Stimulated activated CD4-positive, alpha-beta T cell treated with anti-CD3 and anti-CD28 coated beads, Interleukin-1b, Interleukin-23, amount 100 ng/mL, for 48 hours (primary cell): Measurements from ENCODE around the gene CACNB2.
"Not testable (repeated sequence)": the region's sequence is repeated elsewhere in the genome, so short reads cannot be mapped to it uniquely, and the experiment has no call there.

Experiments used
- DNase-seq: peaks from one replicate; pipeline ENCODE4 v3.0.0-alpha.2; 2020

Gene CACNB2

DNA sequence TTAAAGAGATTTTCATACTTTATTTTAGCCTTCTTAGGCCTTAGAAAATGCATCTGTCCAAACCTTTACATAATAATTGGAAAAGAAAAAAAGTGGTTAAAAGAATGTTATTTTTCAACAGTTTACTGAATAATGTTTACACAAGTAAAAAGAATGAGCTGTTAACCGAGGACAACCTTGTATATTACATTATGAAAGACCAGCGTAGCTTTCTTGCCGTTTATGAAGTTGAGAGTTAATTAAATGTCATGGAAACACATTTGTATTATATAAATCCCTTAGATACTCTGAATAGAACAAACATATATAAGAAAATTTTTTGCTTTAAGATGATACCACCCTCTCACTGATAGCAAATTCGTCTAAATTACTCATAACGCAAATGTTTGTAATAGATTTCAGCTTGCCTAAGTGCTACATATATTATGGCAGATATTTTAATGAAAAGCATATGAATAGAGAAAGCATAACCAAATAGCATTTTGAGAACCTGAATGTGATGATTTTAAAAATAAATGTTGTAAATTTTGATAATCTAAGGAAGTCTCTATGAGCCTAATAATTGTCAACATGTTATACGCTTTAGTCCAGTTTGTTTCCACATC lies 9.1 kb downstream of the CACNB2 start:
- DNase-seq, result no peak

DNA sequence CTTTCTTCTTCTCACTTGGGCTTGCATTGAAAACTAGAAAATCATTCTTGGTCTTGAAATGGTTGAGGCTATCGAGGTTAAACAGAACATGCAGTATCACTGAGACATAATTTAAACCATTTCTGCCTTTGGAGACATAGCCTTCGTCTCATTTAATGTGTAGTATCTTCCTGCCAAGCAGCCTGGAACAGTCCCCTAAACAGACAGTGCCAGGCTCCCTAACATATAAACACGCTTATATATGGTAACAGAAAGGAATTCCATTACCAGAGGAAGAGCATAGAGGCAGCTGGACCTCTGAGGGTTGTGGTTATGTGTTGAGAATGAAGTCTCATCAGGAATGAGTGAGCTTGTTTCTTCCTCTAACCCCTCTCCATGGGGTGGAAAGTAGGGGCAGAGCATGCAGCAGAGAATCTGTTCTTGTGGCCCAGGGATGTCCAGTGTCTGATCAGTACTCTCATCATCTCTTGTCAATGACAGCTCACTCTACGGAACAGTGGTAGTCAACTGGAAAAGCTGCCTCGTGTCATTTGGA lies 11.2 kb downstream of the CACNB2 start:
- no peak for DNase-seq

DNA sequence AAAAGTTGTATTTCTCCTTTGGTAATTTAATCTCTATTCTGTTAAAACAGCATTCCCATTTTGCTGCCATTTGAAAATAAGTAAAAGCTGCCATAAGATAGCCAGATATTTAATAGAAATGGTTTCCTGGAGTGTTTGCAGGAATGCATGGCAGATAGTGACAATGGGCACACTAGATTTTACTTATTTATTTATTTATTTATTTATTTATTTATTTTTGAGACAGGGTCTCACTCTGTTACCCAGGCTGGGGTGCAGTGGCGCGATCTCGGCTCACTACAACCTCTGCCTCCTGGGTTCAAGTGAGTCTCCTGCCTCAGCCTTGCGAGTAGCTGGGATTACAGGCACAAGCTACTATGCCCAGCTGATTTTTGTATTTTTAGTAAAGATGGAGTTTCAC lies 13.2 kb downstream of the CACNB2 start:
- not testable (repeated sequence) for DNase-seq

DNA sequence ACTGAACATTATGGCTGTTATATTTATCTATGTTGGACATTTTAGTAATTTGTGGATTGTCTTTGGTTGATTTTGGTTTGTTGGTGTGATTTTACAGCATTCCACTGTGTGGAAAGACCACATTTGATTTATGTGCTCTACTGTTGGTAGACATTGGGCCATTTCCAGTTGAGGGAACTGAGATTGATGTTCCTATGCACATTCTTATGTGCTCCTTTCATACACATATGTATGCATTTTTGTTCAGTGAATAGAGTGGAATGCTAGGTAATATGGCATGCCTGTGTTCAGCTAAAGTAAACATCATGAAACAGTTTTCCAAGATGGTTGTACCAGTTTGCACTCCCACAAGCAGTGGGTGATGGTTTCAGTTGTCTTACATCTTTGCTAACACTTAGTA lies 15.1 kb downstream of the CACNB2 start:
- DNase-seq, result no peak

DNA sequence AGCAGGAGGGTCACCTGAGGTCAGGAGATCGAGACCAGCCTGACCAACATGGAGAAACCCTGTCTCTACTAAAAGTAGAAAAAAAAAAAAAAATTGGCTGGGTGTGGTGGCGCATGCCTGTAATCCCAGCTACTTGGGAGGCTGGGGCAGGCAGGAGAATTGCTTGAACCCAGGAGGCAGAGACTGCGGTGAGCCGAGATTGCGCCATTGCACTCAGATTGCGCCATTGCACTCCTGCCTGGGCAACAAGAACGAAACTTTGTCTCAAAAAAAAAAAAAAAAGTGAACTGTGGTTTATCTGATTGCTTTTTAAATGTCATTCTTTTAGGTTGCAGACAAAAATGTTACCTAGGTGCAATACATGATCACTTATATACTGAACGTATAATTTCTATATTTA lies 16.6 kb downstream of the CACNB2 start:
- DNase-seq, result not testable (repeated sequence)

DNA sequence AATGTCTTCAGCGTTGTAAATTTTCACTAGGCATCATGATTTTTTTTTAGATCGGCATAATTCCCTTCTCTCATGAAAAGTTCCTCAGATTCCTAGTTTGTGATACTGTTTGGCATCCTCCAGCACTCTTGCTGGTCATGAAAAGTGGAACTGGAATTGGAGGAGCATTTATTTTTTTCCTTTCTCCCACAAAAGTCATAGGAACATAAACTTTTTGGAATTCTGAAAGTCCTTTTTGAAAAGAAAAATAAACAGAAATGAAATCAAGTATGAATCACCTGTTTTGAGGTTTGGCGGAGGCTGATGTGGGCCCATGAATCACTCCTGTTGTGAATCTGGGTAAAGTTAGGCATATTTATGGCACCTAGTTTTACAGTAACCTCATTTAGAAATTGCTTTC lies 17.7 kb downstream of the CACNB2 start:
- DNase-seq, result no peak

DNA sequence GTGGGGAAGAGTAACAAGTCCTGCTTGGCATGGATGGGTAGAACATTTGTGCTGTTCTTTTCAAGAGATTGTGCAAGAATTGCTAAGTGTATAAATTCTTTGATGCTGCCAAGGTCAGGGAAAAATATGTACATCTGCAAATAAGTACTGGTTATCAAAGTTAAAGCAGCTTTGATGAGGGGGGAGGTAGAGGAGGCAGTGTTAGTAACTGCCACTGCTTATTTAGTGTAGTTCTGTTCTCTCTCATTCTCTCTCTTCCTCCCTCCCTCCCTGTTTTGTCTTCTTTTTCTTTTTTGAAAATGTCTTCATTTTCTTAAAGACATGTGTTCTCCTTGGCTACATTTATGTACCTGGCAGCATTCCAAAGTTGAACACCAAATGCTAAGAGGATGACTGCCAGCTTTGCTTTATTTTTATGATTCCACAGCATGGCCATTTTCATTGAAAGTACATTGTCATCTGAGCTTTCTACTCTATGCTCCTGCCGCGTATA lies 18.6 kb downstream of the CACNB2 start:
- no peak for DNase-seq

DNA sequence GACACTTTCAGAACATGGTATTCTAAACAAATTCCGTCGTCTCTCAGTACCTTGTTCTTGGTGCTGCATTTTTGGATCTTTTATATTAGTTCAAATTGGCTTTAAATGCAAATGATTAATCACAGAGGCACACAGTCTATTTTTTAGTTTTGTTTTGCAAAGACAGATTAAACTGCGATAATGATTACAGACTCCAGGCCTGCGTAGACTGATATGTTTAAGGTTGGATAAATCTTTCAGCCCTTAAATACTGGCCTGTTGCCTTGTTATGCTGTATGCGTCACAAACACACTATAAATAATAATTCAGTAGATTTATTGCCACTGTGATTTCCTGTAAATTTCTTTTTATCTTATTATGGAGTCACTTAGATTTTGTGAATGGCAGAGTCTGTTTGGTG lies 19.3 kb downstream of the CACNB2 start:
- DNase-seq, result no peak

DNA sequence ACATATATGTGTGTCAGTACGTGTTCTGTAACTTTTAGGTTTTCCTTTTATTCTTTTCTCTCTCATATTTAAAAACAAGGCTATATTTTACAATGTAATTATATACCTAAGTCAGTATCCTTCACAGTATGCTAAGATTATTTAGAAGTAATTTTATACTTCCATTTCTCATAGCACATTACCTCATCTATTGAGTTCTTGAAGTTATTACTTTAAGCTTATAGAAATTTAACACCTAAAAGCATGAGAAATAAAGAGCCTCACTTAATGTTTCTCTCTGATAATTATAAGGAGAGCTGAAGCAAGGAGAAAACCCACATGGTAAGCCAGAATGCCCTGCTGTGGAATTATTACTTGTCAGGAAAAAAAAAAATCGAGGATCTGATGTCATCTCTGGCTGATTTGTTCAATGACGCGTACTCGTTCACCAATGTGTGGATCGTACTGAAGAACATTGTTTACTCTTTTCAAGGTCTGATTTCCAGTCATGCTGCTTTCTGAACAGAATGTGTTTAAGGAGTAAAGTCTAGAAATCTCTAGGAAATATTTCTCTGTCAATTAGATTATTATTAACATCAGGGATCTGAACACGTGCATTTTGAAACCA lies 21.9 kb downstream of the CACNB2 start:
- no peak for DNase-seq

DNA sequence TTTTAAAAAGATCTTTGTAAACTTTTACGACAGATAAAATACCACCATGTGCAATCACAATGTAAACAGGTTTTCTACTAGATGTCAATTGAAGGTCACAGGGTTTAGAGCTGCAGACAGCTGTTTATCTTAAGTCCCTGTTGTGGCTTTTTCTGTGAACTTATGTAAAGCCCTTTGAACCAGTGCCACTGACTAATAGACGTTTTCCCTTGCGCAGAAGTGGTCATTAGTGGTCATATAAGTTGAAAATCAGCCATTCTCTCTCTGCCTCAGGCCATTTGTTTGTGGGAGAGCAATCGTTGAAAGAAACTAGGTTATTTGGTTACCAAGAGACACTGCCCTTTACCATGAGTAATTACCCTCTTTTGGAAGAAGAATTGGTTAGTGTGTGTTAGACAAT lies 23.9 kb downstream of the CACNB2 start:
- no peak for DNase-seq

DNA sequence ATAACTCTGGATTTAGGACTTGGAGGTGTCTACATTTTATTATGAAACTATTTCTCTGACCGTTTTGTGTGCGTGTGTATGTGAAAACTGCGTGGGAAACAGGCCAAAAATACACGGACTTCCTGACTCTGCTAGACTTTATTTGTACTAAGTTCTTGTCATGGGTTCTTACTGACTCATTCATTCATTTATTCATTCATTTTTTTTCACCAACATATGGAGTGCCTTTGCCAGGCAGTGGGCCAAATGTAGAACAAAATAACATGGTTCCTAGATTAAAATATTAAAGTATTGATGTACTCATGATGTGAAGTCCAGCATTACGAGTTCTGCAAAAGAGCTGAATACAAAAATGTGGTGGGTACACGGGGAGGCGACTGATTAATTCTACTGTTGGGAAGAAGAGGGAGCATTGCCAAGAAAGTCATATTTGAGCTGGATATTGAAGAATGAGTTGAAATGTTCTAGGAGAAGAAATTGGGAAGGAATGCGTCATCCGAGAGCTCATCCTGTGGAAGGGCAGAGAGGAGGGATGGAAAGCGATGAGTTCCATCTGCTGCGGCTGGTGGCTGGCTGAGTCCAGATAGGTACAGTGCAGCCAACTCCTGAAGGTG lies 24.6 kb downstream of the CACNB2 start:
- no peak for DNase-seq

DNA sequence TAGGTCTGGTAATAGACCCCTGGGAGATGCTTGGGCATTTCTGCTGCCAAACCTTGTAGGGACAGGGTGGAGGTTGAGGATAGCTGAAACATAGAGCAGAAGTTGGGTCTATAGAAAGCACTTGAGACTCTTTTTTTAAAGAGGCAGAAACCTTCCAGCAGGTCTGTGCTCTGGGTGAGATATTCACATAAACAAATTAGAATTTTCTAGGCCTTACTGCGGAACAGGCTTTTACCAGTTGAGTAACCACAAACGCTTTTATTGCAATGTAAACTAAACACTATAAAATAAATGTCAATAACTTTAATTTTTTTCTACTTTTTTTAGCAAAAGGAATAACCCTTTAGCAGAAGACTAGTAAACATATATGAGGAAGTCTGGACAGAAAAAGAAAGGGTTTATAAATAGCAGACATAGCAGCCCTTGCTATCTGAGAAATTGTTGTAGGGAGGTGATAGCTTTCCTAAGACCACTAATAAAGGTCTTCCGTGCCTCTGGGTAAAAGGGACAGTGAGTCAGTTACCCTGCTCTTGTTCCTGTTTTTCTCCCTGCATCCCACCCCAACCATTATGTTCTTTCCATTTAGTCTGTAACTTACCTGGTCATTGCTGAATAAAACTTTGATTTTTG lies 38.7 kb downstream of the CACNB2 start:
- no peak for DNase-seq

DNA sequence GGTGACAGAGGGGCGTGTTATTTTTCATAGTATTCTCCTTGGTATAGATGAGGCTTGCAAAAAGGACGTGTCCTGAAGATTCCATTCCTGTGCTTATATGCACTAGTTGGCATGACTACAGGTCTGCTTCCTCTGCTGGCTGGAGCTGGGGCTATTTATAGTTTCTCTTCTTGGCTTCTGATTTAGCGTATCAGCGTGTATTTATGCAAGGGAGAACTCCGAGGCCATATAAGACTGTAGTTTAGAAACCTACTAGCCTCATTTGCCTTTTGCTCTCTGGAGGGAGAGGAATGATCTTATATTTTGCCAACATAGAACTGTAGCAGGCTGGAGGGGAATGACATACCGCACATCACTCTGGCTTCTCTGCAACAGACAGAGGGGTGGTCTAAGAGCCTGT lies 39.7 kb downstream of the CACNB2 start:
- DNase-seq, result no peak

DNA sequence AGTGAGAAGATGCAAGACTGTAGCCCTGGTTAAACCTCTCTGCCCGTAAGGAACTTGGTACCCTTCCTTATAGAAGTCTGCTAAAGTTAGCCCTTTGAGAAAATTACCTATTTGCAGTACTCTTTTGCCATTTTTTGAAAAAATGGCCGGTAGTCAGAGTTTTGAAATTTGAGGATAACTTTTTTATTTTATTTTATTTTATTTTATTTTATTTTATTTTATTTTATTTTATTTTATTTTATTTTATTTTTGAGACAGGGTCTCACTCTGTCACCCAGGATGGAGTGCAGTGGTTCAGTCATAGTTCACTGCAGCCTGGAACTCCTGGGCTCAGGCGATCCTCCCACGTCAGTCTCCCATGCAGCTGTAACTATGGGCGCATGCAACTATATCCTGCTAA lies 41.2 kb downstream of the CACNB2 start:
- DNase-seq, result not testable (repeated sequence)

DNA sequence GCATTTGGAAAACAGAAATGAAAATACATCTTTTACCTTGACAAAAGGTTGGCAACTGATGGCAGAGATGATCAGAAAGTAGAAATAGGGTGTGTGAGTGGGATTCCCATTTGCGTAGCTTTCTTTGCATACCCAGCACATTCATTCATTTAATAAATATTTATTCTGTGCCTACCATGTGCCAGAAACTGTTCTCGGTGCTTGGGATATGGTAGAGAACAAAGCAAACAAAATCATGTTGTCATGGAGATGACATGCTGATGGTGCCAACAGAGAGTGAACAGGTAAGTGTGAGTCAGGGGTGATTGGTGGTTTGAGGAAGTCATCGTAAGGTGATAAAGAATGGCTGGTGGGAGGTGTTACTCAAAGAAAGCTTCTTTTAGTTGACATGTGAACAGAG lies 45.4 kb downstream of the CACNB2 start:
- no peak for DNase-seq

DNA sequence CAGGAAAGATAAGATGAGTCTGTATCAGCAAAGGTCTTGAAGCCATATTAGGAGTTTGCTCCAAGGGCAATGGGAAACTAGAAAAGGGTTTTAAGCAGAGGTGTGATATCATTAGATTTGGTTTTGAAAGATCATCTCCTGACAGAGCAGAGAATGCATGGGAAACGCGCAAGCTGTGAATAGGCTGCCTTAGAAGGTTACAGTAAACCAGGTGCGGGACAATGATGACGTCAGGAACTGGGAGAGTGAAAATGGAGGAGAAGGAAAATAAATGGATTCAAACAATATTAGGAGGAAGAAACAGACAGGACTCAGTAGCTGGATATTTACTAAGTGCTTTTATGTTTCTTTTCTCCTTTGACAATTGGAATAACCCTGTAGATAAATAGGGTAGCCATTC lies 50.6 kb downstream of the CACNB2 start:
- no peak for DNase-seq

DNA sequence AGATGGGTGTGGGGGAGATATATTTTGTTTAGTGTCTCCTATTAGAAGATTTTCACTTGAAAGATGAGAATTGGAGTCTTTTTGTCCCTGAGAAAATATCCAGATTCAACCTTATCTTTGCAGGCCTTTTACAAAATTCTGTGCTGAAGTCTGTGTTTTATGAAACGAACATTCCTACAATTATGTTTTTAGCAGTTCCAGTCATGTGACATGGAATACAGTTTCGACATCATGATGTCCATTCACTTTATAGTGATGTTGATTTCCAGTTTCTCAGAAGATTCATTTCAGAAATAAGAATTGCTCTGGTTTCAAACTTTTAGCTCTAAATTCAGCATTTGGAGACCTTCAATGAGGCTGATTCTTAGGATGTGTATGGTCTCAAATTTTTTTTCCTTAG lies 54.4 kb downstream of the CACNB2 start:
- no peak for DNase-seq

DNA sequence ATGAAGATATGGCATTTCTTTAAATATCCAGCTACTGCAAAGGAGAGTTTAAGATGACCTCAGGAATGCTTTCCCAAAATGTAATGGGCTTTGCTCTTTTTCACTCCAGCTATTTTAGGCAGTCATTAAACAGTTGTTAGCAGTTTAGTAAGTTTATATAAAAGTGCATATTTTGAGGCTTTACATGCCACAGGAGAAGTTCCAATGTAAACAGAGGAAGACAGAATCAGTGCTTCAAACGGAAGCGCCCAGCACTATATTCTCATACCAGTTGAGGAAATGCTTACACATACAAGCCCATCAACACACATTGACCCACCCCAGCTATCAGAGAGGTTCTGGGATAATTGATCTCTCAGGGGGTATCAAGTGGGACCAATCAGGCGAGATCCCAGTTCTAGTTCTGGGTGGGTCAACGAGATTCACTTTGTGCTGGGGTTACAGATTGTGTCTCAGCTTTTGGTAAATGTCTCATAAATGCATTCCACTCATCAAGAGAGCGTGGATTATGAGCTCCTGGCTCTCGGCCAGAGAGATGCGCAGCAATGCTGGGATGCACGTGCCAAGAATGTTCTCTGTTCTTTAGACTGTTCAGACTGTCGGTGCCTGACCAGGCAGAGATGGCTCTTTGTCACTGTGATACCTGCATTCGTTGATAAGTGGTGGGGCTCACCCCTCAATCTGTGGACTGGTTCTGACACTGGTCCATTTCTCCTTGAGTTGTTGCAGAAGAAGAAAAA lies 55.0 kb downstream of the CACNB2 start:
- DNase-seq, result no peak

DNA sequence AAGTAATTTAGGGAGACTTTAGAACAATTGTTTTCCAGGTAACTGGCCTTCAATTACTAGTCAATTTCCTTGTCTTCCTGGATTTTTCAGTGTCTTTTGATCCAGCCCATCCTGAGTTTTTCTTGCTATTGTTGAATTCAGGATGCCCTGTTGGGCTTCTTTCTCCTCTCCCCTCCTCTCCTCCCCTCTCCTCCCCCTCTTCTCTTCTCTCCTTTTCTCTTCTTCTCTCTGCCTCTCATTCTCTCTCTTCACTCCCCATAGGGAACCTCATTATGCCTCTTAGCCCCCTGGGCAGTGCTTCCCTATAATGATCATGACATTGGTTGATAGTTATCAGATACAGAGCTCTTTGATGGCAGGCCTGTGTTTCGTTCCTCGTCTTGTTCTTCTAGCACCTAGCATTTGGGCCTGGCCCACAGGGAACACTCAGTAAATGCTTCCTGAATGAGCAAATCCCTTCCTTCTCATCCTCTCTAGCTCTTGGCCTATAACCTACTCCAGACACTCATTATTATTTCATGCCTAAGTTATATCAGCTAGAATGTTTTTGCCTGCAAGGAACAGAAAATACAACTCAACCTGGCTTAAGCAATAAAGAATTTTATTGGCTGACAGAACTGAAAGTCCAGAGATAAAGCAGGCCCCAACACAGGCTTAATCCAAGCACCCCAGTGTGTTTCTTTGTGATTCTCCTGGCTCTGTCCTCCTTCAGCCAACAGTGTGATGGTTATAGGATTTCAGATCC lies 56.8 kb downstream of the CACNB2 start:
- DNase-seq, result no peak

DNA sequence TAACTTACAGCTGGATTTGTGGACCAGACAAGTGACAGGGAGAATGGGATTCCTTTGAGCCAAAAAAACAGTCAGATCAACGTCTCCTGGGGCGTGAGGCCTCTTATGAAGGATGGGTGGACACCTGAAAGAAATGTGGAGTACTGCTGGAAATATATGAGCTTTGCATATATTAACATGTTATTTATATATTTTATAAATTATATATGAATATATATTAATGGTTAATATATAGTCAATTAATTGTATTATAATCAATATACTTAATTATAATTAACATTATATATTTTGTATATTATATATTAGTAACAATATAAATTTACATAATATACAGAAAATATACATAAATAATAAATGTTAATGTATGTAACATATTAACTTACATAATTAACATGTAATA lies 57.5 kb downstream of the CACNB2 start:
- DNase-seq, result no peak

DNA sequence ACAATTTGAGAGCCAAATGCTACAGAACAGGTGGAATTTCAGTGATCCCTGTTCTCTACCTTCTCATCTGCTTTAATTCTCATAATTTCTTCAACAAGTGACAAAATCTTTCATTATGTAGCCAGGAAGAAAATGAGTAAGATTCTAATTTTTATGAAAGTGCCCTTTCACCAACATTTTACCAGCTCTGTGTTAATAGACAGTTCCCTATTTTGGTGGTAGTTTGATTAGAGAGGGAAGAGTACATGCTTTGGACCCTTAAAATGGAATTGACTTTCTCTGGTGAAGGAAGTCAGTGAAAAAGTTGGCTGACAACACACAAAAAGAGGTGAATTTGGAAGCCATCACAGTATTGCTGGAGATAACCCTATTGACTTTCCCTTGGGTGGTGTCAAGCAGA lies 61.7 kb downstream of the CACNB2 start:
- DNase-seq, result no peak

DNA sequence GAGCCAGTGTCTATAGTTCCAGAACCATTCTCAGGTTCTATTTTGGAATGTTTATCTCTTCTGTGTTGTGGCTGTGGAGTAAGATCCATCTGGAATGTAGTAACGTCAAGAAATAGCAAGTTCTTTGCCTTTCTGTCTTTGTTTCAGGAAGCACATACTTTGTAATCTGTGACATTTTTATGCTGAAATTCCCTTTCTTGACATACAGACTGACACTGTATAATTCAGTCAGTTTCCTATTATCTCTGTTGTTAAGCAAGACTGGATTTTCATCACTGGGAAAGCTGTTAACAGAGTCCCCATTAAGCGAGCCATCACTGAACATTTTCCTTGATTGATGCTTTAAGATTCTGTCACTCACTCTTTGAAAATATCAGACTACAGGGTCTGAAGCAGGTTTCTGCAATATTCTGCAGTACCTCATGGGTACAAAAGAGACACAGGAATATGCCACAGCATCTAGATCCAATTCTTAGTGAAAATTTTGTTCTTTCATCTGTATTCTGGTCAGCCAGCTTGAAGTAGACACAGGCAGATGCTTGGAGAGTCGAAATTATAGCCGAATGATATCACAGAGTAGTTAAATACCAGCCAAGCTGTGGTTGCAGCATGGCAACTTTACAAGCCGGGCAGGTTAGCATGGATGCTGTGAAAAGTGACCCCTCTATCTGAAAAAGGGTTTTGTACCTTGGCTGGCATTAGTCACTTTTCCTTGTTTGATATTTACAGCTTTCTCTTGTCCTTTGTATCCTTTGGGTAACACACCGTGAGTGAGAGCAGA lies 62.6 kb downstream of the CACNB2 start:
- no peak for DNase-seq
